ACC112 (cell line): ENCODE results near the gene MOB3A.

Experiments
- H2AFZ ChIP-seq: fragments of 200-600 bp; sonication (generic); one replicate; pipeline ENCODE4 v1.6.0; 2017; ENCODE audit warnings: antibody characterized with exemption, low read length; ENCODE audit not compliant: unreplicated experiment
- H3K27ac ChIP-seq: fragments of 200-600 bp; sonication (generic); 2 replicates; pipeline ENCODE4 v1.5.1; 2014; ENCODE audit warnings: low read depth, mild to moderate bottlenecking, antibody characterized with exemption, low read length, moderate library complexity
- H3K27me3 ChIP-seq: fragments of 200-600 bp; sonication (generic); 2 replicates; pipeline ENCODE4 v1.6.1; 2014; ENCODE audit warnings: mild to moderate bottlenecking, antibody characterized with exemption, low read length, moderate library complexity, mixed read lengths; ENCODE audit not compliant: insufficient read depth
- H3K36me3 ChIP-seq: fragments of 200-600 bp; sonication (generic); 2 replicates; pipeline ENCODE4 v1.6.1; 2016; ENCODE audit warnings: mild to moderate bottlenecking, antibody characterized with exemption, low read length, moderate library complexity, mixed read lengths; ENCODE audit not compliant: insufficient read depth
- H3K4me1 ChIP-seq: fragments of 200-600 bp; sonication (generic); one replicate; pipeline ENCODE4 v1.6.1; 2016; ENCODE audit warnings: low read length, mixed read lengths; ENCODE audit not compliant: insufficient read depth, unreplicated experiment, control insufficient read depth
- H3K4me3 ChIP-seq: fragments of 200-600 bp; sonication (generic); 2 replicates; pipeline ENCODE4 v1.5.1; 2014; ENCODE audit warnings: mild to moderate bottlenecking, low read depth, low read length
- H3K79me2 ChIP-seq: fragments of 200-600 bp; sonication (generic); one replicate; pipeline ENCODE4 v1.6.0; 2016; ENCODE audit warnings: low read length; ENCODE audit not compliant: control insufficient read depth, unreplicated experiment, insufficient read depth

Gene MOB3A

GRCh38 chr19:2115324-2115723, 19.2 kb upstream of the MOB3A start:
- H2AFZ ChIP-seq: no peak overlapping the region
- peaks cover 15% of the 10 kb centered on the region for H3K4me1 ChIP-seq
- H3K36me3 ChIP-seq: peaks cover 2% of the 10 kb centered on the region; the same call in 1 of the 2 replicates
- H3K27me3 ChIP-seq: no peaks in the 10 kb centered on the region
- H3K27ac ChIP-seq: no peak overlapping the region
- no peak overlapping the region for H3K4me3 ChIP-seq
- H3K79me2 ChIP-seq: no peaks in the 10 kb centered on the region

DNA sequence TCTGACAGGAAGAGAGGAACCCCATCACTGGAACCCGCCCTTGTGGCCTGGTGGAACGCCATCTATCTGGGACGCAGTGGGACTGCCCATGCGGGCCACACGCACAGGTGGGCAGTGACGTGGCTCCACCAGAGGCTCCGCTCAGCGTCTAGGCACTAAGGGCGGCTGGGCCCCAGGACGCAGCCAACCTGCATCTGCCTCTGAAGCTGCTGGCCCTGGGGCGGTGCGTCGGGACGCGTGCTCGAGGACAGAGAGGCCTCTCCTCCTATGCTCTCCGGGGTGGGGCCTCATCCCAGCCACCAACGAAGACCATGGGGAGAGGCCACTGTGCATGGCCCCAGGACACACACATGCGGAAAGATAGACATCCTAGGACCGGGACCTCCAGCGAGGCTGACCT, 18.7 kb upstream of the MOB3A start:
- no peaks in the 10 kb centered on the region for H3K79me2 ChIP-seq
- H3K27ac ChIP-seq: no peak overlapping the region
- H3K4me3 ChIP-seq: no peak overlapping the region
- H3K27me3 ChIP-seq: no peaks in the 10 kb centered on the region
- H3K36me3 ChIP-seq: peaks cover 2% of the 10 kb centered on the region; the same call in 1 of the 2 replicates
- peaks cover 15% of the 10 kb centered on the region for H3K4me1 ChIP-seq
- H2AFZ ChIP-seq: no peak overlapping the region

DNA sequence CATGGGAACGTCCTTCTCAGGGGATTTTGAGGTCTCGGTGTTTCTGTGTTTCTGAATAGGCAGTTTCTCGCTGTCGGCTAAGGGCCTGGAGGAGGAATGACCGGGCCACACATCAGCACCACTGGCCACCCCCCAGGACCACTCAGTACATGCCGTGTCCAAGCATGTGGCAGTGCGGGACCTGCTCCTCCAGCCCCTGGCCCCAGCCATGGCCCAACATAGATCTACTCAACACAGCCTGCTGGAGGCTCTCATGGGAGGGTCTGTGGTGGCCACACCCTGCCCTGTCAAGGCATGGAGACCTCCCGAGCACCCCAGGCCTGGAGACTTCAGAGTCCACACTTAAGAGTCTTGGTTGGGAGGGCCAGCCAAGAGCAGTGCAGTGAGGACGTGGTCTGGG, 18.1 kb upstream of the MOB3A start:
- Histone ChIP-seq H3K79me2 (no peaks in the 10 kb centered on the region), H3K36me3 (peaks cover 2% of the 10 kb centered on the region; the same call in 1 of the 2 replicates), H2AFZ (no peak overlapping the region), H3K27ac (peak overlapping the region; percentile 51), H3K27me3 (no peaks in the 10 kb centered on the region), H3K4me1 (peaks cover 15% of the 10 kb centered on the region), H3K4me3 (no peak overlapping the region)

DNA sequence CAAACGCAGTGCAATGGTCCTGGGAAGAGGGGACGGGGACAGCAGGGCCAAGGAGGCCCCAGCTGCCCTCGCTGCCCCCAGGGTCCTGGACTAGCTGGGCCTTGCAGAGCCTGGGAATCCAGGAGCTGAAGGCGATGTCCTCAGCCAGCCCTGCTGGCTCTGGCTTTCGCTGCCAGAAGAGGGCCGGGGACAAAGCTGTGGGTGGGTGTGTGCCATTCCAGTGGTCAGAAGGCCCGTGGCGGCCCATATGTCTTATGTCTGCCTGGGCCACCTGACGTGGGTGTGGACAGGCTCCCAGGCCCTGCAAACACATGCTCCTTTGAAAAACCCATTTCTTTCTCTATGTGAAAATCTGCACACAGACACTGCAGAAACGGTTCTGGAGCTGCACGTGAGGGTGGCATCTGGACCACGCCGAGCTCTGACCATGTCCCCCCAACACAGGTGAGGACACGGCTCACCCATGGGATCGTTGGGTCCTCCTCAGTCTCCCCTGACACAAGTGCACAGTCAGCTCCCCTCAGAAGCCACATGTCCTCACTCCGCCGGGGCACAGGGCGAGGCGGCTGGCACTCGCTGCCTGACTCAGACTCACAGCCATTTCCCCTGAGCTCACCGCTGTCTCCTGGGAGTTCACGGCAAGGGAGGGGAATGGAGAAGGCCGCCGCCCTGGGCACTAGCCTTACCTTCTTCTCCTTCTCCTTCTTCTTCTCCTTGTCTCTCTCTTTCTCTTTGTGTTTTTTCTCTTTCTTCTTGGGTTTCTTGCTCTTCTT, 17.5 kb upstream of the MOB3A start:
- Histone ChIP-seq H3K27me3 (no peaks in the 10 kb centered on the region), H3K79me2 (no peaks in the 10 kb centered on the region), H3K36me3 (peaks cover 2% of the 10 kb centered on the region; the same call in 1 of the 2 replicates), H3K27ac (peak overlapping the region; percentile 51), H3K4me3 (no peak overlapping the region), H2AFZ (no peak overlapping the region), H3K4me1 (peaks cover 15% of the 10 kb centered on the region)

DNA sequence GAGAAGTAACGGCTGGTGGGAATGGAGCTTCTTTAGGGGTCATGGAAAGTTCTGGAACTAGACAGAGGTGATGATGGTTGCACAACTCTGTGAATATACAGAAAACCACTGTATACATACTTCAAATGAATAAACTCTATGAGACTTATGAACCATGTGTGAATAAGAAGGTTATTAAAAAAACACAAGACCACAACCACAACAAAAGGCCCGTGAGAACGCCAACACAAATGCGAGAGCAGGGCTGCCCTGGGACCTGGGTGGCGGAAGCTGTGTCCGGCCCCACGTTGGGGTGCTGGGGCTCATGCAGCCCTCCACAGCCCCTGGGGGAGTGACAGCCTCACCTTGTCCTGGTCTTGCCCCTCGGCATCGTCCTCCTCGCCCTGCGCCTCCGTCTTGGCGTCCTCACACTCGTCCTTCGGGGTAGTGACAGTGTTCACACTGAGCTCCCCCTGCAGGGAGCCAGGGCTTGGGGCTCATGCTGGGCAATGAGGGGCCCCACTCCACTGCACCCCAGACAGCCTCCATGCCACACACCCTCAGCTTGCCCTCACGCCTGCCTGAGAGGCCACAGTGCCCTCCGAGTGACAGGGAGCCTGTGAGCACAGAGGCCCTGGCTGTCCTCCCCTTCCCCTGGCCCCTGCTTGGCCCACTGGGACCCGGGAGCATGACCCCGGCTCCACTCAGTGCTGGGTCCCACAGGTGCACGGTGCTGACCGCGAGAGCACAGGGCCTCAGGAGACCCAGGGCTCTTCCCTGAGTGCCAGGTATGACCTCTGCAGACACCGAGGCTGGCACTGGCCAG, 16.6 kb upstream of the MOB3A start:
- Histone ChIP-seq H3K4me1 (peaks cover 15% of the 10 kb centered on the region), H3K27ac (no peak overlapping the region), H2AFZ (no peak overlapping the region), H3K4me3 (no peak overlapping the region), H3K27me3 (no peaks in the 10 kb centered on the region), H3K36me3 (peaks cover 2% of the 10 kb centered on the region; the same call in 1 of the 2 replicates), H3K79me2 (no peaks in the 10 kb centered on the region)

DNA sequence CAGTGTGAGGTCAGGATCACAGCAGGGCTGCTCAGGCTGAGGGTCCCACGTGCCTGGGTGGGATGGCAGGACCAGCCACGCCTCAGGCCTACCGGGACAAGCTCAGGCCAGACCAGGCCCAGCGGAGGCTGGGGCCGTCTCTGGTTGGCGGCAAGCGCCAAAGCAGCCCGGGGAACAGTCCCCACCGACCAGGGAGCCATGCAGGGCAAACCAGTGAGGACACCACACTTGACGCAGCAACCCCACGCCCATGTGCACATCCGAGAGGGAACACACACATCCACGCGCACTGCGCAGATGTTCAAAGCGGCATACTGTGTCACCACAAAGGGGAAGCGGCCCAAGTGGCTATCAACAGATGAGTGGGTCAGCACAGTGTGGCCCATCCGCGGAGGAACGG, 15.8 kb upstream of the MOB3A start:
- no peak overlapping the region for H3K27ac ChIP-seq
- no peaks in the 10 kb centered on the region for H3K79me2 ChIP-seq
- no peaks in the 10 kb centered on the region for H3K27me3 ChIP-seq
- H3K4me3 ChIP-seq: no peak overlapping the region
- no peak overlapping the region for H2AFZ ChIP-seq
- H3K4me1 ChIP-seq: peaks cover 15% of the 10 kb centered on the region
- peaks cover 2% of the 10 kb centered on the region; the same call in 1 of the 2 replicates for H3K36me3 ChIP-seq

DNA sequence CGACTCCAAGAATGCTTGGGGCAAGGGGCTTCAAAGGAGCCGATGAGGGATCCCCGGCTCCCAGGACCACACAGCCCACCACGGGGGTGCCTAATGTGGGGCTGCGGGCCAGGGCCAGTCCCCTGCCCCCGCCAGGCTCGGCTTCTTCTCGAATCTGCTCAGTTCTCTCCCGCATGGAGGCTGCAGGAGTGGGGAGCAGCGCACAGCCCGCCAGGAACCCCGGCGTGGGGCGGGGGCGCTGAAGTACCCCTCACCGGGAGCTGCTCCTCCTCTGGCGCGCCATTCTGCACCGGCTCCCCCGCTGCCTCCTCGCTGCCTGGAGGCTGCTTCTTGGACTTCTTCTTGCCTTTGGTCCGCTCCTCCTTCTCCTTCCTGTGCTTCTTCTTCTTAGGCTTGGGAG, 15.3 kb upstream of the MOB3A start:
- no peak overlapping the region for H3K27ac ChIP-seq
- H3K27me3 ChIP-seq: no peaks in the 10 kb centered on the region
- H3K79me2 ChIP-seq: no peaks in the 10 kb centered on the region
- peaks cover 15% of the 10 kb centered on the region for H3K4me1 ChIP-seq
- no peak overlapping the region for H3K4me3 ChIP-seq
- H3K36me3 ChIP-seq: peaks cover 6% of the 10 kb centered on the region
- no peak overlapping the region for H2AFZ ChIP-seq

DNA sequence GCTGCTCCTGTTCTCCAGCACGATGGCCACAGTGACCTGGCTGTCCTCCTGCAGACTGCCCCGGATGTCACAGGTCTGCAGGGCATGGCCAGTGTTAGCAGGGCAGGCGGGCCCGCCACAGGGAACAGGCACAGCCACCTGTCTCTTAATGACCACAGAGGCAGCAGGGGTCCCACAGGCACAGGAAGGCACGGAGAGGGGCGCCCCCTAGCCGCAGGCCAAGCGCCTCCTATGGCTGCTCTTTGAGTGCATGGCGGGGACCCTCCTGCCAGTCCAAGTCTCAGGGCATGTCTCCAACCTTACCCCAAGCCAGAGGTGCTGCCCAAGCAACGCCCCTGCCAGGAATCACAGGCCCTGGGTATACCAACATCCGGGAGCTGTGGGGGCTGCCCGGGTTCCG, 14.7 kb upstream of the MOB3A start:
- Histone ChIP-seq H3K27ac (no peak overlapping the region), H2AFZ (no peak overlapping the region), H3K79me2 (no peaks in the 10 kb centered on the region), H3K27me3 (no peaks in the 10 kb centered on the region), H3K4me1 (peaks cover 15% of the 10 kb centered on the region), H3K36me3 (peaks cover 6% of the 10 kb centered on the region), H3K4me3 (no peak overlapping the region)

GRCh38 chr19:2109046-2109864, 13.1 kb upstream of the MOB3A start:
- Histone ChIP-seq H3K36me3 (peaks cover 6% of the 10 kb centered on the region), H3K4me1 (peaks cover 9% of the 10 kb centered on the region), H3K4me3 (no peak overlapping the region), H3K79me2 (peaks cover 6% of the 10 kb centered on the region), H2AFZ (no peak overlapping the region), H3K27ac (no peak overlapping the region), H3K27me3 (no peaks in the 10 kb centered on the region)

DNA sequence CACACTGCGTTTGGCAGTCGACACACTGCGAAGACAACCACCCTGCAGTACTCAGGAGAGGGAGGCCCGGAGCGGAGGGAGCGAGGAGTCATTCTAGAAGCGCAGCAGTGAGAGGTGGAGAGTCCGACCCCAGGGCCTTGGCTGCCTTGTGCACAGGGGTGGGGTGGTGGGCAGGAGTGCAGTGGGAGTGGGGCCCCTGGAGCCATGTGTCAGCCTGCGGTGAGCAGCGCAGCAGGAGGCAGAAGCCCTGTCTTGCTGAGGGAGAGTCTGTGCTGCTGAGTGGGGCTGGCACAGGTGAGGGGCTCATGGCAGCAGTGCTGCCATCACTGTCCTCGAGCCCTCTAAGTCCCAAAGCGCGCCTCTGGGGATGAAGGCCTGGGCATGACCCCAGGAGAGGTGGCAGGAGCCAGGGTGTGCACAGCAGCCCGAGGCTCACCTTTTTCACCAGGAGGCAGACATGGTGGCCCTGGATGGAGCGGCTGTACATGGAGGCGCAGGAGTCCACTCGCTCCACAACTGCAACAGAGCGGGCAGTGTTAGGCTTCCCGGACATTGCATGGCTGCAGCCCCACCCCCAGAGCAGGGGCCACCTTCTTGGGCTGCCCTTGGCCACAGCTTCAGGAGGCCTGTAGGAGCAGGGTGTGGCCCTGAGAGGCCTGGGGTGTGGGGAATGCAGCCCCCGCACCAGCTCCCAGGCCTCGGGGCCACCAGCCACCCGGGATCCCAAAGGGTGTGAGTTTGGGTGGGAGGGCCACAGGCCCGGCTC, 12.3 kb upstream of the MOB3A start:
- peaks cover 1% of the 10 kb centered on the region for H3K4me1 ChIP-seq
- peaks cover 13% of the 10 kb centered on the region for H3K79me2 ChIP-seq
- no peaks in the 10 kb centered on the region for H3K27me3 ChIP-seq
- H3K4me3 ChIP-seq: no peak overlapping the region
- H2AFZ ChIP-seq: no peak overlapping the region
- H3K27ac ChIP-seq: no peak overlapping the region
- H3K36me3 ChIP-seq: peaks cover 4% of the 10 kb centered on the region
